HG03025 (cell line): ENCODE measurements around the gene ARHGAP26.

Experiments
- ATAC-seq: cut with Tn5 transposase; IDR thresholded peaks from one replicate; pipeline ENCODE4 v1.9.1; 2021; ENCODE audit warnings: mild to moderate bottlenecking, moderate library complexity; ENCODE audit not compliant: unreplicated experiment, low FRiP score

Gene ARHGAP26

DNA sequence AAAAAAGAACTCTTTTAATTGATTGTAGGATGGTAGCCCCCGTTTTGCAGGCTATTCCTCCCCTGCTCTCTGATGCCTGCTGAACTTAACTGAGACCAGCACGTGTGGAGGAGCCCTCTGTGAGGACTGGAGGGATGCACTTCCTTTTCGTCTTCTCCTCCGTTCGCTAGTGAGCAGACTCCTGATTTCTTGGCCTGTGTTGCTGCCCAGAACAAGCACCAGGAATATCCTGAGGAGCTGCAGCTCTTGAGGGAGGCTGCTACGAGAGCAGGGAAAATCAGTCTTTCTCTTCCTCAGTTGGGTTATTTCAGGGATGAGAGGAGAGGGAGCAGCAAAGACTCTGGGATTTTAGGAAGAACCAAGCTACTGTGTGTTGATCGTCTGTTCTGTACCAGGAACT, 74.7 kb downstream of the ARHGAP26 start:
- ATAC-seq: no peak

DNA sequence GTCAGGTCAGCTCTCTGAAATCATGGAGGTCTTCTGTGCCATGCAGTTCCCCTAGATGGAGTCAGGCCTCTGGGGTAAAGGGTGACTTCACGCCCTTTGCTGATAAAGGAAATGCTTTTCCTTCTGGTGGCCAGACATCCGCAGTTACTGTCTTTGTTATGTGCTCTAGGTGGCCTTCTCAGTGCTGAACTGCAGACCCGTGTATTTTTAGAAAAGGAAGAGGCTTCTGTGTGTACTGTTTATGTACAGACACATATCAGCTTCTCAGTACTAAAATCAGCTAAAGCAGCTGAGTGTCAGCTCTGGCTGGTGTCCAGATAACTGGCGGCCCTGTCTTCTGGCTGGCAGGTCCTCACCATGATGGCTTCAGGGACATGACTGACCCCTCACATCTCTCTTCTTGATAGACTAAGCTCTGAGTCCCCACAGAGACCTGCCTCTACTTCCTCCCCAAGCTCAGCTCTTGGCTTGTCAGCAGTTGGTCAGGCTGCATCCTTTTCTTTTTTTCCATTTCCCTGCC, 75.3 kb downstream of the ARHGAP26 start:
- no peak for ATAC-seq

DNA sequence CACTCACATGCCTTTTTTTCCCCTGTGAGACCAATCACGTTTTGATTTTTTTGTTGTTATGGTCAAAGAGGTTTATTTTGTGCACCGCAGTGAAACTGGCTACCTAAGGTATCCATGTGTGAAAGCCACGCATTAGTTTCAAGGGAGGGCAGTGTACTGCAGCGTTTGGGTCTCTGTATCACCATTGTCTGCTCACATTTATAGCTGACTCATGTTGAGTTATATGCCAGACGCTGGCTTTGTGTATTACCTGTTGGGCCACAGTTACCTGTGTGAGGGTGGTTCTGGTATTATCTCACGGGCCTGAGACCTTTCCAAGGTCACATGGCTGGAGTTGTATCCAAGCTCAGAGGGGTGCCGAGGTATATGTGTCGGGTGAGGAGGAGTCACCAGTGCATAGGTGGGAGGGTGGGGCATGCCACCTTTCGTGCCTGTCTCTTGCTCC, 75.8 kb downstream of the ARHGAP26 start:
- no peak for ATAC-seq

DNA sequence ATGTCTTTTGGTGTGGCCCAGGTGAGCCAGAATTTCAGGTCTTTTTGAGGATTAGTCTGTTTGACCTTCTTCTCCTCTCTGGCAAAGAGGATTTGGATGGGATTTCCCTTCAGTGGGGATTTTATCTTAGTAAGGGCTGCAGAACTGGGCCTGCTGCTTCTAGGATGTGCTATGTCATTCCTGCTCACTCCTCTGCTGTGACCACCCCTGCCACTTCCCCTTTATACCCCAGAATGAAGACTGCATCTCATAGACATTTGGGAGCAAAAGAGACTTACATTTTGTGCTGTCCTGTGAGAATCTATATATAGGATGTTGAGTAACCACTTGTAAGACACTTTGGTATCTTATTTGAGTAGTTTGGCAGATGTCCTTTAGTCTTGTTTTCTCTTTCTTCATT, 76.2 kb downstream of the ARHGAP26 start:
- ATAC-seq: no peak

DNA sequence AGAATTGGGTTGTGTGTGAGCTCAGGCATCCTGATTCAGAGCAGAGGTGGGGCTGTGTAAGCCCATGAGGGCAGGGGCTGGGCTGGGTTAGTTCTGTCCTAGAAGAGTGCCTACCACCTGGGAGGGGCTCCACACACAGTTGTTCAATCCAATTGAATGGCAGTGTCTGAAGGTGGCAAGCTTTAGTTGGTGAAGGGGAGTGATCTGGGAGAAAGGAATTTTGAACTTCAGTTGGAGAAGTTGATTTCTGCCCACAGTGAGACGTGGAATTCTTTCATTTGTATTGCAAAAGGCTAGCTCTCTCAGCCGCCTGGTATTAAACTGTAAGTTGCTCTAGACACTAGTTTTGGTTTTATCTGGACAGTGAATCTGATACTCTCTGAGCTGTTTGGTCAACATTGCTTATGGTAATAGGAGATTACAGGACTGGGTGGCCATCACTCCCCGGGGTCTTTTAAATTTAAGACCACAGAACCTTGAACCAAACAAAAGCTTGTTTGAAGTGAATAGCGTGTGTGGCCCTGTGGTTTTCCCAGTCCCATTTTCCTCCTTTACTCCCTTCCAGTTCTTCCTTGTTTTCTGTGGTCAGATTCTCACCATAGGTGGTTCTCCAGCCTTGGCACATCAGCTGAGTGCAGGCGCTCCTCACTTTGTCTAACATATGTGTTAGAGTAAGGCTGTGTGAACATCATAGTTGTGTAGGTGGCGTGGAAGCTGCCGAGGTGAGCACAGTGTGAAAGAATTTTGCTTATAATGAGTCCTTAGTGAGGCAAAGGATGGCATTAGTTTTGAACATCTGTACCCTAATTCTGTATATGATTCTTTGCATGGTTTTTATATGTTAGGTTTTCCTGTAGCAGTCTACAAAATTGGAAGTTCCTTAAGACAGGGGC, 78.0 kb downstream of the ARHGAP26 start:
- no peak for ATAC-seq

DNA sequence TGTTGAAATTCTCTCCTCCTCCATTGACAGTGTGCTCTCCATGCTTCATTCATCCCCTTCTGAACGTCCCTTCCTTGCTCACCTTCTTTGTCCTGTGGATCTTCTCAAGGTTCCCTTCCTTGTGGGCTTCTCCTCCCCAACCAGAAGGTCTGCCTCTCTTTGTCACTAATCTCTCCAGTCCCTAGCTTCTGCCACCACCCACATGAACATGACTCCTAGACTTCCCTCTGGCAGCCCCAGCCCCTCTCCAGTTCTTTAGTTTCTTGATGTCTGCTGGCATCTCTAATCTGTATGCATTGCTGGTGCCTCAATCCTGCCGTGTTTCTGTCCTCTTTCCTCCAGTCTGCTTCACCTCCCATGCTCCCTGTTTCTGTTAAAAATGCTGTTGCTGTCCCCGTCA, 79.3 kb downstream of the ARHGAP26 start:
- no peak for ATAC-seq

DNA sequence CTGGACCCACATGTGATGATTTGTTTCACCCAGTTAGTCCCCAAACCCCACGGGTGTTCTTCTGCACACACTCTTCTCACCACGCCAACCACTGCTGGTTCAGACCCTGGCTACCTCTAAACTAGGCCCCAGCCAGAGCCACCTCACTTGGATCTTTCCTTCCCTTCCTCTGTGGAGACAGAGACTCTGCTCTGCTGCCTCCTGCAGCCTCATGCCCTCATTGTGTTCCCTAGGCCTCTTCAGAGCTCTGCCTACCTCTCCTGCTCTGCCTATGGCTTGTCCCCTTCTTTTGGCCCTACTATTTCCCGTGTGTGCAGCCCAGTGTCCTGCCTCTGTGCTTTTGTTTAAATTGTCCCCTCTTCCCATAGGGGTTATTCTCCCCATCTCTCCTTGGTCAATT, 79.7 kb downstream of the ARHGAP26 start:
- no peak for ATAC-seq

DNA sequence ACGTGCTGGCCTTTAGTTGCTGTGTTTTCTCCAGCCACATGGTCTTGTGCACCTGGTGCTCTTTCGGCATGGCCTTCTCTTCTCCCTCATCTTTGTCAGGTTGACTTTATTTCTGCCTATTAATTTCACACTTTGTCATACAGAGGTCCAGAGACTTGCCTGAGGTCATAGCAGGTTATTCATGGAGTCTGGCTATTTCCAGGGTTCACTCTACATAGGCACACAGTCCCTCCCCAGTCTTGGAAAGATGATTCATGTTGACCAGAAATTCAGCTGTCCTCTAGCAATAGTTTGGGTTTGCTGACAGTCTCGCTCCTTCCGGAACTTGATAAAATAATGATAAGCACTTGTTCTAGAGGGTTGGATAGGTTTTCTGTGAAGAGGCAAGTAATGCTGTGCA, 81.6 kb downstream of the ARHGAP26 start:
- ATAC-seq: no peak

DNA sequence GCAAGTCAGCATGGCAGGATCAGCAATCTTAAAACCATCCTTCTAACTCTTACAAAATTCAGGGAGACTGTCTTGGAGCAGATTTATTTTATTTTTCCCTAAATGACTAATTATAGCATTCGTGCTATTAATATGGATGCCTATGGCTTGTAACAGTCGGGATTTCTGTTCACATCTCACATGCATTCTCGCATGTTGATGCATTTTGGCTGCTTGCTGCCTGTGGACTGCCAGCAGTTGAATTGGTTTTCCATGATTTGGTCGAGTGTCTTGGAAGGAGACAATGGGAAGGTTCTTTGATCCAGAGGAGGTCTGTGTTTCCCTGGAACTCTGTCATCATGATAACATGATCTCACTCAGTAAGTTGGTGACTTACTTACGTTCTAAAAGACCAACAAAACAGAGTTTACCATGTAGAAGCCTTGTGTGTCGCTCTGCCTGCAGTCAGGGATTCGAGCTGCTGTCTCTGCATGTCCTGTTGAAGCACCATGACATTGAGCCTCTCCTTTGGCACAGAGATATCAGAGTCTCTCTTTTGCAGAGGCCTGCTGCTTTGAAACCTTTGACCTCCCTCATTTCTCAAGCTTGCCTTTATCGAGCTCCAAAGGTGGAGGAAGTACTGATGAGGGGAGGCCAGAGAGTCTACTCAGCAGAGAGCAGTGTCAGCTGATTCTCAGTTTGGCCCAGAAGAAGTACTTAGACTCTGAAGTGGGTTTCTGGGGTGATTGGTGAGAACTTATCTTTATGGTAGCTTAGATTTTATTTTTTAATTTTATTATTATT, 82.4 kb downstream of the ARHGAP26 start:
- no peak for ATAC-seq

DNA sequence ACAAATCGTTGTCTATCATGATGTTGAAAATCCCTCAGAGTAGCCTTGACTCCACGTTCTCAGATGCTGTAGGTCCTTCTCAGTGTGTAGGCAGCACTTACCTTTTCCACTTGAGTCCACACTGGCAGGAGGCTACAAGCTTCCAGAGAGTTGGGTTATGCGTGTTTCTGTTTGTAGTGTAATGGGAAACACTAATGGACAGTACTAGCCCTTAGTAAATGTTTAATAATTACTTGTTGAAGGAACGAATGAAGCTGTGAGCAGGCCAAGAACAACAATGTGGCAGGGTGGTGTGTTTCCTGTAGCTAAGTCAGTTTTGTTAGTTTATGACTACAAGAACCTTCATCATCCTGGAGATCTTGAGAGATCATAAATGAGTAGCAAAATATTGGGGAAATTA, 83.5 kb downstream of the ARHGAP26 start:
- no peak for ATAC-seq

DNA sequence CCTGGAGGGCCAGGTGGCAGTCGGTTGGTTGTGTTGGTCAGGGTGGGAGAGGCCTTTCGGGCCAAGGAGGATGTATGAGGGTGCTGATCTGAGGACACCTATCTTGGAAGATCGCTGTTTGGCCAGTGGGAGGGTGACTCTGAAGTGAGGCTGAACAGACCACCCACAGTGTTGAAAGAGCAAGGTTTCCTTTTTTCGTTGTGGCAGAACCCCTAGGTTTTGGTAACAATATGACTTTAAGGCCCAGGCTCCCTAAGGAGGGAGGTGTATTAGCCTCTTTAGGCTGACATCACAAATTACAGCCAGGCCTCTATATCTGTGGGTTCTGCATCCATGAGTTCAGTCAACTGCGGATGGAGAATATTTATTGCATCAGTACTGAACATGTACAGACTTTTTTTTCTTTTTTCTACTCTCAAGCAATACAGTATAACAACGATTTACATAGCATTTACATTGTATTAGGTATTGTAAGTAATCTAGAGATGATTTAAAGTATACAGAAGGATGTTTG, 86.1 kb downstream of the ARHGAP26 start:
- ATAC-seq: no peak

DNA sequence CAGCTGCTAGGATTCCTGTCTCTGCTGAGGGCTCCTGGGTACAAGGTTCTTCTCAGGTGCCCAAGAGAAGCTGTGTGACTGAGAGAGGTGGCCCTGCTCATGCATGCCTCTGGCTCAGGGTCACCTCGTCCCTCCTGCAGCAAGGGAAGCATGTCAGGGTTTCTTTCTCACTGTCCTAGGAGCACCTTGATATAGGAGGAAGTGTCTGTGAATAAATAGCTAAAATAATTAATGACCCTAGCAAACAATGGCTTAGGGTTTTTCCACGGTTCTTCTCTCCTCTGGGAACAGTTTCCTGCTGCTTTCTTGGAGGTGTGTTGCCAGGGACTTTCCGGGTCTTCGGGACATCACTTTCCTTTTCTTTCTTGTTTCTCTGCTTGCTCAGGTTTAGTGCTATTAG, 87.2 kb downstream of the ARHGAP26 start:
- ATAC-seq: no peak

DNA sequence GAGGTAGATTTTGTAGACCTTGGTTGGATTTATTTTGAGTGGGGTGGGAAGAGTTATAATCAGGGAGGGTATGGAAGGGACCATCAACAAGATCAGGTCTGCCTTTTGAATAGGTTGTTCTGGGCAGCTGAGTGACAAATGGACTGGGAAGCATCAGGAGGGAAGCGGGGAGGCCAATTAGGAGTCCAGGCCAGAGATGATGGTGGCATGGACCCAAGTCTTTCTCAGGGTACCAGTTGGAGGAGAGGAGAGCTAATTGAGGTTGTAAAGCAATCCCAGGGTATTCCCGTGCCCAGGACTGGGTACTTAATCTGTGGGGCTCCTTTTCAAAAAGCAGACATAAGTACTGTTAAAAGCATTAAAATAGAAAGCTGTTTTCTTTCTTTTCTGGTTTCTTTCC, 88.9 kb downstream of the ARHGAP26 start:
- ATAC-seq: no peak

DNA sequence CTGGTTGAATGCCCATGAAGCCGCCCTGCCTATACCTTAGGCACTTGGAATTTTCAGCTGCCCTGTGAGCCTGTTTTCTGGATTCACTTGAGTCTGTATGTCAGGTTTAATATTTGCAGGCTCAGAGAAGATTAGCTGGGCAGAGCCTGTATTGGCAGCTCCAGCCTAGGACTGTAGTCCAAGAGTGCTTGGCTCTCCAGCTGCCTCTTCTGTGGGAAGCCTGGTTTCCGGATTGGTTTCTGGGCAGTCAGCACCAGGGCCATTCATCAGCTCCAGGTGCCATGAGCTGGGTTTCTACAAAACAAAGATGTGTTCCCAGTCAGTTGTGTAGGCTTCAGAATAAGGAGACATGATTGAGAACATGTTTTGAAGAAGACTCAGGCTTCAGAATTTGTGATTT, 90.1 kb downstream of the ARHGAP26 start:
- ATAC-seq: no peak

DNA sequence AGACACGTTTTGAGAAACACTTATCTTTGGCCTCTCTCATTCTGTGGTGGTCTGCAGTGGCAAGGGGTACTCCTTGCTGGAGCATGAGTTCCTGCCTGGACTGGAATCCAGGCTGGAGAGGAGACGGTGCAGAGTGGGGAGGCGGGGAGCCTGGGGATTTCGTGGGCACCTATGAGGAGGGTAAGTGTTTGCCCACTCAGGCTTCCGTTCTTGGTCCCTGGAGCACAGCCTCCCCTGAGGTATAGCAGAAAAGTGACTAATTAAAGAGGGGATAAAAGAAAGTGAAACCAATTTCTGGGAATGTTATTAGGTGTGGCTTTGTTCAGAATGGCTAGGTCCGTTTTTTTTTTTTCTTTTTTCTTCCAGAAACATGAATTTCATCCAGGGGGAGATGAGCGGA, 90.8 kb downstream of the ARHGAP26 start:
- no peak for ATAC-seq

DNA sequence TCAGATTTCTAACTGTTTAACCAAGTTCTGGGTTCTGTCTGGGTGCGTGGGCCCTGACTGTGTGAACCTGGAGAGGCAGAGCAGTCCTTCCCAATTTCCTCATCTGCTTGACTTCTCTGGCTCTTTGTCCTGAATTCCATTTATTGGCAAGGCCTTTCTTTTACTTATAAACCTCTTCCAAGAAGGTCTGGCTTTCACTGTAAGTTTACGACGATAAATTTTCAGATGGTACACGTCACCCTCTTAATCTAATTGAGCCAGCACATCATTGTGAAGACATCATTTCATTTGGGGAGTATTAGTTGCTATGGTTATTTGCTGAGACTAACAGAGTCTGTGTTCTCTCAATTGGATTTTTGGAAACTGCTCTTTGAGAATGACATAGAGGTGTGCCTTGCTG, 92.4 kb downstream of the ARHGAP26 start:
- ATAC-seq: no peak

DNA sequence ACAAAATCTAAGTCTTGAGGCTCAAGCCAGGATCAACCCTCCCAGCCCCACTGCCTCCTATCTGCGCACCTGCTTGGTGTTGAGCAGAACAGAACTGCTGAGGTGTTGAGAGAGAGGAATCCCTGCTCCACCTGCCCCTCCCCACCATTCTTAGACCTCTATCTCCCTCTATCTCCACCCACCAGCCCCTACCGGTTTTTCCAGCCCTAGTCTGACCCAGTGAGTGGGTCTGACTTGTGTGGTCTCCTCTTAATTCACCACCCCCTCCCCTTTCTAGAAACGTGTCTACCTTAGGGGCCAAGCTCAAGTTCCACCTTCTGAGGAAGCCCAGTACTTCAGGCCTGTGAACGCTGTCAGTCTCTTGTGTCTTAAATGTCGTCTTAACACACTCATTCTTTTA, 93.7 kb downstream of the ARHGAP26 start:
- no peak for ATAC-seq

DNA sequence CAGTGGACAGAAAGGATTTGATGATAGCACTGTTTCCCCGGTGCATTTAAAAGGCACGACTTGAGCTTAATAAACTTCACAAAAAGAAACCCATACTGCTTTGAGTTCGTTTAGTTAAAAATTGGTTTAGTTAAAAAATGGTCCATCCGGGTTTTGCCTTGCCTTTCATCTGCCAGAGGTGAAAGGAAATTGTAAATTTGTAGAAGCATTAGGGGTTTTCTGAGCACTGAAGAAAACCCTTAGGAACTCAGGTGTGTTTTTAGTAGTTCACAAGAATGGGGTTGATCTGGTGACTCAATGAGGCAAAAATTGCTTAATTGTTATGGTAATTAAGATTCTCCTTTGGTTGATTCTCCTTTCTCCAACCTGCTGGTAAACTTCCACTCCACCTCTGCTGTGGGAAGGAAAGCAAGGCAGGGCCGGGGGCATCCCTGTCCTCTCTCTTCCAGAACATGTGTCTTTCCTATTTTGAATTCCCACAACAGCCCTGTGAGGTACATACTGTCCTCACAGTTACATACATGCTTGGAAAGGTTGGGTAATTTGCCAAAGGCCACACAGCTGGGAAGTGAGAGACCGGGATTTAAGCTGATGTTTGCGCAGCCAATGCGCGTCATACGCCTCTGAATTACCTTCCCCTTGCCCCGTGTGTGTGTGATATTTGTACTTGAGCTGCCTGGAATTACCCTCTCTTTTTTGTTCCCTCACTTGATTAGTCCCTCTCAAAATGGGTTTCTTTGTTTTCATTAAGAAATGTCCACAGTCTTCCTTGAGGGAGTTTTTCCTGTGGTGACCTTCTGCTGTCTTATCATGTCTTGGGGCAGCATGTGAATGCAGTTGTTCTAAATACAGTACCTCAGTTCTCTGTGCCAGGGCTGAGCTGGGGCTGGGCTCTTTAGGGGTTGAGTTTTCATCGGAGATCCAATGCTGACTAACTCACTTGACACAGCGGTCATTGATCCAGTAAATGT, 94.4 kb downstream of the ARHGAP26 start:
- ATAC-seq: no peak

DNA sequence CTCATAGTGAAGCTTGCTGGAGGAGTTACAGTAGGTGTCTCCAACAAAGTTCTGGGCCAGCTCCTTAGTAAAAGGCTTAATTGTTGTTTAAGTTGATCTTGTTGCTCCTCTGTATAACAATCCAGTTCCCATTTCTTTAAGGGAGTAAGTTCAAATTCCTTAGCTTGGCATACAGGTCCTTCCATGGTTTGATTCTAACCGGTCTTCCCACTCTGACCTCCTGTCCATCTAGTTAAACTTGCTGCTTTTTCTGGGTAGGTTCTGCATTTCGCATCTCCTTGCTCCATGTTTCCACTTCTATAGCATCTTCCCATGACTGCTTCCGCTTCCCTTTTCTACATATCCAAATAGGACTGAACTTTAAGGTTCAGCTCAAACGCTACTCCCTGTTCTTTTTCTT, 95.5 kb downstream of the ARHGAP26 start:
- no peak for ATAC-seq

DNA sequence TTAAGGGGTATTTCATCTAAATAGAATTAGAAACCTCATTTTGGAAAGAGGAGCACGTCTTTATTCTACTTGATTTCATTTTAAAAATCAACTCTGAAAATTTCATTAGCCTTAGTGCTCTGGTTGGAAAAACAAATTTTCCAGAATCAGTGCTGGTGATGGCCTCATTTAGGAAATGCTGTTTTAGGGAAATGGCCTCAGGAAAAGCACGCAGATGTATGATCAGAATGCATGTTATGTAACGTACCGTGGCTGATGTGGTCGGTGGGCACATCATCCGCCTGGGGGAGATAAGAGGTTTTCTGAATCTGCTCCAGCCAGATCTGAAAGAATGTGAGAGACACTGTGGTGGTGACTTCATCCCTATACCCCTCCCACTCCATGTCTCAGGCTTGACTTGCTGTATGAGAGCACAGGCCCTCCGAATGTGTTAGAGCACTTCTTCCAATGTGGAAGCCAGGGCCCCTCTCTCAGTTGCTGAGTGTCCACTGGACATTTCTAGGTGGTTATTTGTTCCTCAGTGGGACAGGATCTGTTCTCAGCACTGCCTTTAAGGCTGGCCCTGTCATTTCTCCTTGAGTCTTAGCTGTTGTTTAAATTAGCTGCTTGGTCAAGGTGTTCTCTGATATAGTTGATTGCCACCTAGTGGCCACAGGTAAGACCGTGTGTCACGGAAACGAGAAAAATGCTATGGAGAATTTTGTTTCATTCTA, 96.5 kb downstream of the ARHGAP26 start:
- no peak for ATAC-seq
